Osteocyte (in vitro differentiated cells): ENCODE results near the gene TMEM183A. TPM values are rescaled to one million over a fixed set of nuclear protein-coding genes. Genes with fewer than 3 reads are reported as not detected.
A peak's percentile ranks its signal among the peaks of the same experiment; 100 is the strongest.
"Not testable (repeated sequence)": the region's sequence is repeated elsewhere in the genome, so short reads cannot be mapped to it uniquely, and the experiment has no call there.

ENCODE experiments used
- DNase-seq: peaks from one replicate; pipeline ENCODE4 v3.0.0; 2021; ENCODE audit warnings: mixed read lengths; ENCODE audit not compliant: unreplicated experiment; ENCODE audit errors: extremely low spot score
- H3K27ac Mint-ChIP-seq: one replicate; pipeline ENCODE4 v1.8.0; 2021; ENCODE audit warnings: mild to moderate bottlenecking, mixed read lengths; ENCODE audit not compliant: unreplicated experiment
- H3K27me3 Mint-ChIP-seq: one replicate; pipeline ENCODE4 v1.8.0; 2021; ENCODE audit warnings: mixed read lengths; ENCODE audit not compliant: unreplicated experiment
- H3K36me3 Mint-ChIP-seq: one replicate; pipeline ENCODE4 v1.8.0; 2021; ENCODE audit warnings: mixed read lengths; ENCODE audit not compliant: unreplicated experiment
- H3K4me1 Mint-ChIP-seq: one replicate; pipeline ENCODE4 v1.8.0; 2021; ENCODE audit warnings: mixed read lengths; ENCODE audit not compliant: unreplicated experiment
- H3K4me3 Mint-ChIP-seq: one replicate; pipeline ENCODE4 v1.8.0; 2021; ENCODE audit warnings: mild to moderate bottlenecking, moderate library complexity, mixed read lengths; ENCODE audit not compliant: unreplicated experiment
- H3K9me3 Mint-ChIP-seq: one replicate; pipeline ENCODE4 v1.8.0; 2021; ENCODE audit warnings: mixed read lengths; ENCODE audit not compliant: unreplicated experiment
- total RNA-seq: library from RNA; stranded (reverse); gene quantifications from 2 replicates; pipeline ENCODE4 v1.2.1, GENCODE V29; 2021
- TF ChIP-seq, protein P1 (sequence below): fragments of 200-600 bp; sonication (generic); IDR thresholded peaks from 2 replicates; pipeline ENCODE4 v1.5.0; 2021; ENCODE audit warnings: antibody characterized with exemption, mild to moderate bottlenecking, moderate library complexity

The TMEM183A gene
- total RNA-seq, 1 donor from 2014 or later, result 59.6 TPM

DNA sequence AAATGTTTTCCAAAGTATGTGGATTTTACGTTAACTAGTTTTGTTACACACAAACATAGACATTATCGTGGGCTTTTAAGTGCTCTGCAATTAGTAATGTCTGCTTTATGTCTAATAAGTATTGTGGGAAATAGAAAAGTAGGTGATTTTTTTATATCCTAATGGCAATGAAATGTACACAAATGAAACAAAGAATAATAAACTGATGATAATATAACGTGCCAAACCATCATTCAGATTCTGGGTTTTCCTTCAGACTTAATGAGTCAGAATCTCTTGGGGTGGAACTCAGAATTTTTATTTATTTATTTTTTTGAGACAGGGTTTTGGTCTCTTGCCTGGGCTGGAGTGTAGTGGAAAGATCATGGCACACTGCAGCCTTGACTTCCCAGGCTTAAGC, 2.0 kb downstream of the TMEM183A start:
- peaks cover 36% of the 10 kb centered on the region for H3K36me3 Mint-ChIP-seq
- no peaks in the 10 kb centered on the region for H3K9me3 Mint-ChIP-seq
- no peak for DNase-seq
- no peak overlapping the region for H3K27ac Mint-ChIP-seq
- TF ChIP-seq, protein P1, sequence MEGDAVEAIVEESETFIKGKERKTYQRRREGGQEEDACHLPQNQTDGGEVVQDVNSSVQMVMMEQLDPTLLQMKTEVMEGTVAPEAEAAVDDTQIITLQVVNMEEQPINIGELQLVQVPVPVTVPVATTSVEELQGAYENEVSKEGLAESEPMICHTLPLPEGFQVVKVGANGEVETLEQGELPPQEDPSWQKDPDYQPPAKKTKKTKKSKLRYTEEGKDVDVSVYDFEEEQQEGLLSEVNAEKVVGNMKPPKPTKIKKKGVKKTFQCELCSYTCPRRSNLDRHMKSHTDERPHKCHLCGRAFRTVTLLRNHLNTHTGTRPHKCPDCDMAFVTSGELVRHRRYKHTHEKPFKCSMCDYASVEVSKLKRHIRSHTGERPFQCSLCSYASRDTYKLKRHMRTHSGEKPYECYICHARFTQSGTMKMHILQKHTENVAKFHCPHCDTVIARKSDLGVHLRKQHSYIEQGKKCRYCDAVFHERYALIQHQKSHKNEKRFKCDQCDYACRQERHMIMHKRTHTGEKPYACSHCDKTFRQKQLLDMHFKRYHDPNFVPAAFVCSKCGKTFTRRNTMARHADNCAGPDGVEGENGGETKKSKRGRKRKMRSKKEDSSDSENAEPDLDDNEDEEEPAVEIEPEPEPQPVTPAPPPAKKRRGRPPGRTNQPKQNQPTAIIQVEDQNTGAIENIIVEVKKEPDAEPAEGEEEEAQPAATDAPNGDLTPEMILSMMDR, result no peak
- H3K27me3 Mint-ChIP-seq, result no peaks in the 10 kb centered on the region
- H3K4me1 Mint-ChIP-seq, result peaks cover 22% of the 10 kb centered on the region
- no peak overlapping the region for H3K4me3 Mint-ChIP-seq

DNA sequence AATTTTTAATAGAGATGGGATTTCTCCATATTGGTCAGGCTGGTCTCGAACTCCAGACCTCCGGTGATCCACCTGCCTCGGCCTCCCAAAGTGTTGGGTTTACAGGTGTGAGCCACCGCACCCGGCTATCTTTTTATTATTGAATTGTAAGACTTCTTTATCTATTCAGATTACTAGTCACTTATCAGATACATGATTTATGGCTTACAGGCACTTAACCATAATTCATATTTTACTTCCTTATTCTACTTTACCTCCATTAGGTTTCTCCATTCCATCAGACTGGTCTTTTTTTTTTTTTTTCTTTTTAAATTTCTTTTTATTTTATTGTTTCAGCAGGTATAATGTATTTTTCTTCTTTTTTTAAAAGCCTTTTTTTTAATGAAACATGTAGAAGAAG, 4.4 kb downstream of the TMEM183A start:
- no peak overlapping the region for H3K4me3 Mint-ChIP-seq
- peaks cover 17% of the 10 kb centered on the region for H3K4me1 Mint-ChIP-seq
- TF ChIP-seq, protein P1, result no peak
- H3K9me3 Mint-ChIP-seq, result no peaks in the 10 kb centered on the region
- no peaks in the 10 kb centered on the region for H3K27me3 Mint-ChIP-seq
- H3K27ac Mint-ChIP-seq, result no peak overlapping the region
- H3K36me3 Mint-ChIP-seq, result peaks cover 56% of the 10 kb centered on the region
- DNase-seq, result no peak

DNA sequence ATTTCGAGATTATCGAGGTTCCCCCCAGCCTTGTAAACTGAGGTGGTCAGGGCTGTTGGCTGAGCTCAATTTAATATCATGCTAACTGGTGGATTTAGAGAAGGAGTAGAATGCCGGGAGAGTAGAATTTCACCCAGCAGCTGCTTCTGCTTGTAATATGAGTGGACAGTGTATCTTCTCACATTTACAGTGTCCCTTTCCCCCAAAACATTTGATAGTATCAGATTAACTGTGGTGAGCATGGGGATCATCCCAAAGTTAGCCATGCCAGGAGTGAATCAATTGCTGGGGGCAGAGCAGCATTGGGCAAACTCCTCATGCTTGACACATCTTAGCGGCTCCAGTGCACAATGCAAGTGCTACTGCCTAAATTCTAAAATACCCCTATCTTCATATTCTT, 9.9 kb downstream of the TMEM183A start:
- TF ChIP-seq, protein P1, result no peak
- Mint-ChIP-seq H3K27me3 (no peaks in the 10 kb centered on the region), H3K27ac (no peak overlapping the region), H3K4me1 (no peaks in the 10 kb centered on the region), H3K9me3 (no peaks in the 10 kb centered on the region), H3K4me3 (no peak overlapping the region), H3K36me3 (peaks cover 70% of the 10 kb centered on the region)
- no peak for DNase-seq

DNA sequence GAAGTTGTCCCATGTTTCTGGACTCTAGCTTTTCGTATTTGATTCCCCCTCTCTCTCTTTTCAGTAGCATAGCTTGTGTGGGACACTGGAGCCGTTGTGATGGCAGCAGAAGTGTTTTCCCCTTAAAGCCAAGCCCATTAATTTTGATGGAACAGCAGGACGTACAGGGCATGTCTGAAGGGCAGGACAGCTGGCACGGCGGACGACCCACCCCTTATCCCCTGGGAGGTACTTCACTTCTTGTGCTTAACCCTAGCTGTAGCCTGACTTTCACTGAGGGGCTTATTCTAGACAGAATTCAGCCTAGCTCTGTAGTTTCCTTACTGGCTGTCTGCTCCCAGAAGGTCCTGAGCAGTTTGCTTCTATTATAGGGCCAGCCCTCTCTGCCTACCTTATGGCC, 10.5 kb downstream of the TMEM183A start:
- Mint-ChIP-seq H3K36me3 (peaks cover 65% of the 10 kb centered on the region), H3K27me3 (no peaks in the 10 kb centered on the region), H3K4me3 (no peak overlapping the region)

DNA sequence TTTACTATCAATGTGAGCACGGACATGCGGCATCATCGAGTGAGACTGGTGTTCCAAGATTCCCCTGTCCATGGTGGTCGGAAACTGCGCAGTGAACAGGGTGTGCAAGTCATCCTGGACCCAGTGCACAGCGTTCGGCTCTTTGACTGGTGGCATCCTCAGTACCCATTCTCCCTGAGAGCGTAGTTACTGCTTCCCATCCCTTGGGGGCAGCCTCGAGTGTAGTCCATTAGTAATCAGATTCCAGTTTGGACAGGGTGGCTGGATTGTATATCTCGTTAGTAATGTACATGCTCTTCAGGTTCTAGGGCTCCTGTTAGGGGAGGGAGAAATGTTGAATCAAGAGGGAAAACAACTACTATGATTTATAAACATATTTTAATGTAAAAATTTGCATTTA, 15.7 kb downstream of the TMEM183A start:
- H3K4me1 Mint-ChIP-seq, H3K27ac Mint-ChIP-seq, H3K27me3 Mint-ChIP-seq, H3K4me3 Mint-ChIP-seq, H3K9me3 Mint-ChIP-seq, DNase-seq: not testable (repeated sequence)
- peaks cover 42% of the 10 kb centered on the region for H3K36me3 Mint-ChIP-seq

More for the DNA sequence above, 10.5 kb downstream of the TMEM183A start:
- TF ChIP-seq, protein P1, result no peak
- Mint-ChIP-seq H3K27ac (no peak overlapping the region), H3K9me3 (no peaks in the 10 kb centered on the region), H3K4me1 (no peaks in the 10 kb centered on the region)
- no peak for DNase-seq

DNA sequence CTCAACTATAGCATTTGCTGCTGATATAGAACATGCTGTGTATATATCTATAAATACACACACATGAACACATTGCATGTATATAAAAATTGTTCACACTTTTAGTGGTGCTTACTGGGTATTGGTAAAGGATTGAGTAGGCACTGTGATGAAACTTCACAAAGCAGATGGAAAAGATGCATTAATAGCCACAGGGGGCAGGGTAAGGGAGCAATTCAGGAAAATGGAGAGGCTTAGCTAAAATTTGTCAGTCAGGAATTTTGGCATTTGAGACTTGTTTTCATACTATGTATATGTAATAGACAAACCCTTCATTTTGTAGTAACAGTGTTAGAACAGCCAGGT, 18.5 kb downstream of the TMEM183A start:
- TF ChIP-seq, protein P1, result no peak
- Mint-ChIP-seq H3K36me3 (peaks cover 30% of the 10 kb centered on the region), H3K4me1 (peaks cover 8% of the 10 kb centered on the region), H3K27ac (peak overlapping the region; percentile 53), H3K9me3 (no peaks in the 10 kb centered on the region), H3K4me3 (peak overlapping the region; percentile 68), H3K27me3 (peaks cover 16% of the 10 kb centered on the region)
- no peak for DNase-seq
